Glomerular visceral epithelial cell (primary cell): ENCODE results near the gene ORC5.
"Not testable (repeated sequence)": the region's sequence is repeated elsewhere in the genome, so short reads cannot be mapped to it uniquely, and the experiment has no call there.

Experiments used
- DNase-seq: peaks from one replicate; pipeline ENCODE4 v3.0.0-alpha.2; 2016; ENCODE audit errors: extremely low spot score

The ORC5 gene

GRCh38 chr7:104207731-104208420, at the start of gene ORC5:
Gene ORC5 (minus strand): TSS chr7:104208013. CDS start chr7:104207904, 109 bp downstream.
- peak; percentile 80 for DNase-seq

GRCh38 chr7:104255616-104256015, 47.8 kb upstream of the ORC5 start:
- no peak for DNase-seq

DNA sequence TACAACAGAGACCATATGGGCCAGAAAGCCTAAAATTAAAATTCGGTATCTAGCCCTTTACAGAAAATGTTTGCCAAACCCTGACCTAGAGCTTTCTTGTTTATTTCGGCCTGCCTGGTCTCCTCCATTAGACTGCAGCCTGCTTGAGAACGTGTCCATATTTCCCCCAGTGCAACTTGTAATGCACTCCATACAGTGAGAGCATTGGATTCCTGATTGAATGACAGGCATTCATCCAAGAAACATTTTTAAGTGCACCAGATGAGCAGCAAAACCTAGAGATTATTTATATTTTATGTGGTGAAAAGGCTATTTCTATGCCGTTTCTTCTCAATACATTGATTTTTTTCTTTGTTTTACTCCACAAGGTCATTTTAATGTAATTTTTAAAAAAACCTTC, 47.4 kb upstream of the ORC5 start:
- no peak for DNase-seq

- DNase-seq = no peak
These were observed 46.9 kb upstream of the ORC5 start for GRCh38 chr7:104254696-104255095.

DNA sequence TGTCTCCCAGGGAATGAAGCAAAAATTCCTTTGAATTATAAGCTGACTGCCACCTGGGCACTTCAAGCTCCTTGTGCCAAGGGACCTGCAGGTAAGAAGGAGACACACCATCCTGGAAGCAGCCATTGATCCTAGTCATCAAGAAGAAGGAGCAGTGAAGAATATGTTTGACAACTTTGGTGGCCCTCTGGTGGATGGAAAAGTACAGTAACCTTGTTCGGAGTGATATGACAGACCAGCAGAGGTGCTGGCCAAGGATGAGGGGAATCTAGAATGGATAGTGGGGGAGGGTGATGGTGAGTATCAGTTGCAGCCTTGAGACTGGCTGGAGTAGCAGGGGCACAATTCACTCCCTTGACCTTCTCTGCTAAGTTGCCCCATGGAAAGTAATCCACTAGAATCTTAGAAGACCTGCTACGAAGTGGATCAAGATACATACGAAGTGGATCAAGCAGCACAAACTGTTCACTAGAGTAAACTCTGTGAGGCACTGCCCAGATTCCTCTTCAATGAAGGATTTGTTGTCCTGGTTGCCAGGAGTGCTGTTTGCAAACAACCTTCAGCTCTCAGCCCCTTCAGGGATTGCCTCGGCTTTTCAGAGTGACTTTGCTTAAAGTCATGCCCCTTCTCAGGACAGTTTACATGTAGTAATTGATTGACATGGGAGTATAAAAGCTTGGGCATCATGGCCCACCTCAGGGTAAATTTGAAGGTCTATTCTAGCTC, 44.8 kb upstream of the ORC5 start:
- no peak for DNase-seq

DNA sequence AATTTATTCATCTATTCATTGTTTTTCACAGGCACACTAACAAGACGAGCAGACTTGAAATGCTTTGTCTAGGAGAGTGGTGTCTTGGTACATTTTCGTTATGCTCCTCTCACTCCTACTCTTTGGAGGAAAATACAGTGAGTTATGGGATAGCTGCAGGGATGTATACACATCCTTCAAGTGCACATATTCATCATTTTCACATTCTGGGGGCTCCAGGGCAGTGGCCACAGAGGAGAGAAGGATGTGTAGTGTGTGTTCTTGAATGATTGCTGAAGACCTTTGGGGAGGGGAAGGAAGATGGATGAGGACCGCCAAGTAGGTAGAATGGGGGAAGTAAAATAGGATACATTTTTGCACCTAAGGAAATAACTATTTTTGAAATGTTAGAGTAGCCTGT, 34.8 kb upstream of the ORC5 start:
- no peak for DNase-seq

- DNase-seq = no peak
These were observed 33.9 kb upstream of the ORC5 start for GRCh38 chr7:104241538-104242209.

- no peak for DNase-seq
These were observed 33.3 kb upstream of the ORC5 start for GRCh38 chr7:104241135-104241534.

- DNase-seq = no peak
These were observed 32.6 kb upstream of the ORC5 start for GRCh38 chr7:104240401-104240800.

- DNase-seq = not testable (repeated sequence)
These were observed 27.2 kb upstream of the ORC5 start for GRCh38 chr7:104234990-104235389.

GRCh38 chr7:104231054-104232046, 23.5 kb upstream of the ORC5 start:
- peak; percentile 47 for DNase-seq

DNA sequence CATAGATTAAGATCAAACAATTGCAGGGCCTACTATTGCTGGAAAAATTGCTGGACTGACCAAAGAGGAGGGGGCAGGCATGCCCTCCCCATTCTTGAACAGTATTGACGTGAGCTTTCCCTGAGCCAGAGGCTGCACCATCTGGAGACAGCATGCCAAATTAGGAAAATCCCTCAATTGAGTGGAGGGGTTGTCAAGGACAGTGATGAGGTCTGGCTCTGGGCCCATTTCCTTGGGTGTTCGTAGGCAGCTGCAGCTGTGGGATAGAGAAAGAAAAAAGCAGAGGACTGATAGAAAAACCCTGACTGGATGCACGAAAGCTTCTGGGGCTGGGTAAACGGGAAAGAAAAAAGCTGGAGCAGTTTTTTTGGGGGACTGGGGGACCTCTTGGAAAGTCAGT, 22.8 kb upstream of the ORC5 start:
- DNase-seq = no peak

GRCh38 chr7:104228442-104228841, 20.6 kb upstream of the ORC5 start:
- DNase-seq = no peak

DNA sequence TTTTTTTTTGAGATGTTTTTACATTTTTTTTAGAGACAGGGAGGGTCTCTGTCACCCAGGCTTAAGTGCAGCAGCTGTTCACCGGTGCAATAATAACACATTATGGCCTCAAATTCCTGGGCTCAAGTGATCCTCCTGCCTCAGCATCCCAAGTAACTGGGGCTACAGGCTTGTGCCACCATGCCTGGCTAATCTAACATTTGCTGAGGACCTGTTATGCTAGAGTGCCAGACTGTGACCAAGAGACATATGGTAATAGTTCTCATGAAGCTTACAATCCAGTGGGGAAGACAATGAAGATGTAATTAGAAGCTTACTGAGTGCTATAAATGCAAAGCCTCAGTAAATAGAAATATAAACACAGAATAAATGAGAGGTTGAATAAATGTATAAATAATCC, 17.6 kb upstream of the ORC5 start:
- DNase-seq = no peak

GRCh38 chr7:104217620-104218019, 9.8 kb upstream of the ORC5 start:
- no peak for DNase-seq

GRCh38 chr7:104209063-104209462, 1.2 kb upstream of the ORC5 start:
- no peak for DNase-seq

GRCh38 chr7:104208421-104208780, 588 bp upstream of the ORC5 start:
- DNase-seq = no peak

- no peak for DNase-seq
These were observed 474 bp downstream of the ORC5 start for GRCh38 chr7:104207348-104207730.

- DNase-seq = no peak
These were observed 972 bp downstream of the ORC5 start for GRCh38 chr7:104206841-104207240.

- DNase-seq = no peak
These were observed 9.0 kb downstream of the ORC5 start for GRCh38 chr7:104198673-104199278.

- DNase-seq = no peak
These were observed 11.7 kb downstream of the ORC5 start for GRCh38 chr7:104196161-104196560.
